NCI-H524 (cell line): ENCODE measurements around the gene GADD45B.
"Not testable (repeated sequence)": the region's sequence is repeated elsewhere in the genome, so short reads cannot be mapped to it uniquely, and the experiment has no call there.

Experiments used
- DNase-seq, 2 experiments: peaks; one replicate each; lab custom pipeline; 2025; lab: John Stamatoyannopoulos, UW

GADD45B gene

DNA sequence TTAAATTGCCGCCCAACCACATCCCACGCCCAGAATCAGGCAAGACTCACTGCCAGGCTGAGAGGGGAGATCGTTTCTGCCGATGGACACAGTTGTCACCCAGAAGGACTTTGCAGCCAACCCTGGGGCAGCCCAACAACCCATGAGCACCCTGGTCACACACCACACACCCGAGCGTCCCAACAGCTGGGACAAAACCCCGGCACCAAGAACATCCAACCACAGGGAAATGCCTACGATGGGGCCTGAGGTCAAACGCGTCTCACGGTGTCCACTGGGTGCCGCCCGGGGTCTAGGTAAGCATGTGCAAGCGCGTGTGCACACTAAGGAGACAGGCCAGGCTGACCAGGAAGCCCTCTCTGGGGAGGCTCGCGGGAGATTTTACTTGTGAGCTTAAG is 32.1 kb upstream of the GADD45B start:
- DNase-seq: no peak

DNA sequence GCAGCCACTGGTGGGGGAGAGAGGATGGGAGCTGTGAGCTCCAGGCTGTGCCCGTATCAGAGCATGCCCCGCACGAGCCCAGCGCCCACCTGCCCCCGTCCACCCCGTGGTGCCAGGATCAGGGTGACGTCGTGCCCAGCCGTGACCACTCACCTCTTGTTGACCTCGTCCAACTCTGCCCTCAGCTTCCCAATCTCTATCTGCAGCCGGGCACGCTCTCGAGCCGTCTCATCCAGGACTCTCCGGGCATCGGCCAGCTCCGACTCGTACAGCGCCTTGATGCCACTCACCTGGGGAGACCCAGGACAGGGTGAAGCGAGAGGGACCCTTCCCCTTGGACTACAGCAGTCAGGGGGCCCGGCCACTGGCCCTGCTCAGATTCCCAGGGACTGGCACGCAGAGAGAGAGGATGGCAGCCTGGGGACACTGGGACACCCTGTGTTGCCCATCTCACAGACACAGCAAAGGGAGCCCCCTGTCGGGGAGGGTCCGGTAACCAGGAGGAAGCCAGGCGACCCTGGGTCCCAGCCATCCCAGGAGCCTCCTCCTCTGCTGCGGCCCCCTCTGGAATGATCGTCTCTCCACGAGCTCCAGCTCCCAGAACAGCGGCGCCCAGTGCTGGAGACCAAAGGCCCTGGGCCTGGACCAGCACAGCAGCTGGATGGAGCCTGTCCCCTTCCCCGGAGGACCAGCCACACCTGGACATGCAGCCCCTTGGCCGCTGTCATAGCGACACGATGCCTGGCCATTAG is 31.5 kb upstream of the GADD45B start:
- no peak for DNase-seq

DNA sequence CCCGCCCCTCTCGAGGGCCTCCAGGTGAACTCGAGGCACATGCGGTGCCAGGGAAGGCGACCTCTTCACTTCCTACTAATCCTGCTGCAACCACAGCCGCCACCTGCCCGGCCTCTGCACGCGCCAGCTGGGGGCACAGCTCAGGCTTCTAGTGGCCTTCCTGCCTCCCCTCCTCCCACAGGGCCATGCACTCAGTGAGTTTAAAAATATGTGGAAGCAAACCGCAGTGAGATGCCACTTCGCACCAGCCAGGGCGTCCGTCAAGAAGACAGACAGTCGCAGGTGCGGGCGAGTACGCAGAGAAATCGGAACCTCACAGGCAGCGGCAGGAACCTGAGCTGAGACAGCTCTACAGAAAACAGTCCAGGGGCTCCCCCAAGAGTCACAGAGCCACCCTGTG is 29.5 kb upstream of the GADD45B start:
- DNase-seq: peak; percentile 97 to 98

DNA sequence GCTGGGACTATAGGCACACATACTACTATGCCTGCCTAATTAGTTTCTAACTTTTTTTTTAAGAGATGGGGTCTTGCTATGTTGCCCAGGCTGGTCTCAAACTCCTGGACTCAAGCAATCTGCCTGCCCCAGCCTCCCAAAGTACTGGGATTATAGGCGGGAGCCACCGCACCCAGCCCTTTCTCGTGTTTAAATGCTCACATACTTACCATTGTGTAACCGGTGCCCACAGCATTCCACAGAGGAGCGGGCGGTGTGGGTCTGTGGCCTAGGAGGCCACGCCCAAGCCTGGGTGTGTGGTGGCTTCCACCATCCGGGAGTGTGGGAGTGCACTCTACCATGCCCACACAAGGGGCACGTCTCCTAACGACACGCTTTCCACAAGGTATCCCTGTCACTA is 26.9 kb upstream of the GADD45B start:
- no peak for DNase-seq

- DNase-seq: no peak
Measured at GRCh38 chr19:2451138-2451537, 24.8 kb upstream of the GADD45B start.

DNA sequence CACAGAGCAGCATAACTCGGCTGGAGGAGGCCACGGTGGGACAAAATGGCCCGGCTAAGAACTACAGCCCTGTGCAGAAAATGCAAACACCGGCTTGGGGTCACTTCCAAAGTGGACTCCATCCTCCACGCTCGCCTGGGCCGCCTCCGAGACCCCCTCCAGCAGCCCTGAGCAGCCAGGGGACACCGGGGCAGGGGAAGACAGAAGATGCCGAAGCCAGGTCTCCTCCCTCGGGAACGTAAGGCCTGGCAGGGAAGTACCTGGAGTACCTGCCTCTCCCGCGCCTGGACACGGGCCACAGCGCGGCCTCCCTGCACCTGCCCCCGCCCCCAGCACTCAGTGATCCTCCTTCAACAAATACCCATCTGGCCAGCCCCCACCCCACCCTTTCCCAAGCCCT is 24.2 kb upstream of the GADD45B start:
- DNase-seq: no peak

GRCh38 chr19:2453431-2454025 is 22.4 kb upstream of the GADD45B start:
- DNase-seq: no peak

DNA sequence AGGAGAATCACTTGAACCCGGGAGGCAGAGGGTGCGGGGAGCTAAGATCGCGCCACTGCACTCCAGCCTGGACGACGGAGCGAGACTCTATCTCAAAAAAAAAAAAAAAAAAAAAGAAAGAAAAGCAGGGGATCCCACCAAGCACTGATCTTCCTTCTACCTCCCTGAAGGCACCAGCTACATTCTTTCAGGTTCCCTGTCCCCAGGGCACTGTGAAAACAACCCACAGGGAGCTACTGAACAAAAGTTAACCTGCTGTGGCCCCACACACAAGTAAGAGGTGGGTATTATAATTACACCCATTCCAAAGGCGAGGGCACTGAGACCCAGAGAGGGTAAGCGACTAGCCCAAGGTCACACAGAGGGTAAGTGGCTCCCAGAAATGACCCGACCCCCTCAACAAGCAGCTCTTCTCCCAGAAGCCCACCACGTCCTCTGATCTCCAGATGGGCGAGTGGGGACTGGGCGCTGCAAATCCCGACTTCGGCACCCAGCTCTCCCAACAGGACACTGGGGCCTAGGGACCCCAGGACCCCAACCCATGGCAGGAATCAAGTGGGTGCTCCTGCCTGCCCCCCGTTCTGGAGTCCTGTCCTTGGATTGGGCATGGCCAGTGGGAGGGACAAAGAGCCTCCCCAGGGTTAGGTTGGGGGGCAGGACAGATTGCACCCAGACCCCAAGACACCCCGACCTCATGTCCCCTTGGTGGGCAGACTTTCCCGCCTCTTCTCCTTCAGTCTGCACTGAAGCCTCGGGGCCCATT is 21.5 kb upstream of the GADD45B start:
- DNase-seq: no peak

DNA sequence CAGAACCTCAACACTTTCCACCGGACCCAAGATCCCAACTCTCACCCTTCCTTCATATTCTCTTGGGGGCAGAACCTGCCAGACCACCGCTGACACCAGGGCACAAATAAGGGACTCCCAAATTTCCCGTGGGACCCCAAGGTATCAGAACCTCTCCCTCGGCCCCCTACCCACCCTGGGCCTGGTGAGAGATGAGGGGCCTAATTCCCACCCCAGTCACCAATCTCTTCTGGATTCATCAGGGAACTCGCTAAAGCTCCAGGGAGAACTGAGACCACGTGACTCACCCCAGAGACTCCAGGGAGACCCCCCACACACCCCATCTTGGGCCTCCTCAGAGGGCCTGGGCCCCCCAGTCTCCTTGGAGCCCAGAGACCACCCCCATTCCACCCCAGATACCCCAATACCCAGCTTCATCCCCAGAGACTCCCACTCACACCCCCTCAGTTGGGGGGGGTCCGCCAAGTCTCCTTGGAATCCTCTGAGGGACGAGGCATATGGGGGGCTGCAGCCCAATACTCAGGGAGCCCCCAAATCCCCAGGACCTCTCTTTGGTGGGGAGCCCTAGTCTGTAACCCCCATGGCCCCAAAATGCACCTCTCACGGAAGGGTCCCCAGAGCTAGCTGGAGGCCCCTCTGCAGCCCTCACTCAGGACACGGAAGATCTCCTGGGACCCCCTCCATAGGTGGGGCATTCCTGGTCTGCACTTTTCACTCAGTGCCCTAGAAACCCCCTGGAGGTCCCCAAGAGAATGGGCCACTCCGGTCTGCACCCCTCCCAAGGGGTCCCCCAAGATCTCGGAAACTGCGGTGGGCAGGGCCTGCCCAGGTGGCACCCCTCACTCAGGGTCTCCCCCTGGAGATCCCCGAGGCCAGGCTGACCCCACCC is 20.7 kb upstream of the GADD45B start:
- DNase-seq: no peak

DNA sequence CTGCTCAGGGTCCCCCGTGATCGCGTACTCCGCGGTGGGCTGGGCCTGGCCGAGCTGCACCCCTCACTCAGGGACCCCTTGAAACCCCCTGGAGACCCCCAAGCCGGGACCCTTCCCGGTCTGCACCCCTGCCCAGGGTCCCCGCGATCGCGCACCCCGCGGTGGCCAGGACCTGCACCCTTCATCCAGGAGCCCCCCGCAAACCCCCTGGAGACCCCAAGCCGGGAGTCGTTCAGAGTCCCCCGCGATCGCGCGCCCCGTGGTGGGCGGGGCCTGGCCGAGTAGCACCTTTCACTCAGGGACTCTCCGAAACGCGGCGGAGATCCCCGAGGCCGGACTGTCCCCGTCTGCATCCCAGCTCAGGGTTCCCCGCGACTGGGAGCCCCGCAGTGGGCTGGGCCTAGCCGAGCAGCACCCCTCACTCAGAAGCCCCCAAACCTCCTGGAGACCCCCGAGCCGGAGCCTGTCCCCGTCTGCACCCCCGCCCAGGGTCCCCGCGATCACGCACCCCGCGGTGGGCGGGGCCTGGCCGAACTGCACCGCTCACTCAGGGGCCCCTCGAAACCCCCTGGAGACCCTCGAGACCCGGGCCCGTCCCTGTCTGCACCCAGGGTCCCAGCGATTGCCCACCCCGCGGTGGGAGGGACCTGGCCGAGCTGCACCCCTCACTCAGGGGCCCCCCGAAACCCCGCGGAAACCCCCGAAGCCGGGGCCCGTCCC is 19.9 kb upstream of the GADD45B start:
- peak in 1 of 2 experiments; percentile 41 for DNase-seq

DNA sequence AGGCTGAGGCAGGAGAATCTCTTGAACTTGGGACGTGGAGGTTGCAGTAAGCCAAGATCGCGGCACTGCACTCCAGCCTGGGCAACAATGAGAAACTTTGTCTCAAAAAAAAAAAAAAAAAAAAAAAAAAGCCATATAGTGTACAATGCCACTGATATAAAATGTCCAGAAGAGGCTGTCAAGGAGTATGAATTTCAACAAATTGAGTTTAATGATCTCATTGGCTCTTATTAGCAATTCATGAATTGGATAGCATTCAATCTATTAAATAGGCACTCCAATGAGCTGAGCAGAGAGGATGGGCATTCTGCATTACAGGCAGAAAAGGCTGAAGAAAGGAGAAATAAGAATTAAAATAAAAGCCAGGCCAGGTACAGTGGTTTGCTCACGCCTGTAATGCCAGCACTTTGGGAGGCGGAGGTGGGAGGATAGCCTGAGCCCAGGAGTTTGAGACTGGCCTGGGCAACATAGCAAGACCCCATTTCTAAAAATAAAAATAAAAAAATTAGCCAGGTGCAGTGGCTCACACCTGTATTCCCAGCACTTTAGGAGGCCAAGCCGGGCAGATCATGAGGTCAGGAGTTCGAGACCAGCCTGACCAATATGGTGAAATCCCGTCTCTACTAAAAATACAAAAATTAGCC is 18.4 kb upstream of the GADD45B start:
- DNase-seq: no peak

- DNase-seq: no peak
Measured at GRCh38 chr19:2458054-2458453, 17.9 kb upstream of the GADD45B start.

DNA sequence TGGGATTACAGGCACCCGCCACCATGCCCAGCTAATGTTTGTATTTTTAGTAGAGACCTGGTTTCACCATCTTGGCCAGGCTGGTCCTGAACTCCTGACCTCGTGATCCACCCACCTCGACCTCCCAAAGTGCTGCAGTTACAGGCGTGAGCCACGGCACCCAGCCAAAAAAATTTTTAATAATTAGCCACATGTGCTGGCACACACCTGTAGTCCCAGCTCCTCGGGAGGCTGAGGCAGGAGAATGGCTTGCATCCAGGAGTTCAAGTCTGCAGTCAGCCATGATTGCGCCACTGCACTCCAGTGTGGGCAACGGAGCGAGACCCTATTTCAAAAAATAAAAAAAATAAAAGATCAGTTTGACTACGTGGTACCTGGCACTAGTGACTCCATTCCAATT is 17.2 kb upstream of the GADD45B start:
- DNase-seq: not testable (repeated sequence)

- DNase-seq: no peak
Measured at GRCh38 chr19:2460245-2460644, 15.7 kb upstream of the GADD45B start.

- DNase-seq: peak; percentile 33 to 64
Measured at GRCh38 chr19:2461751-2462634, 13.9 kb upstream of the GADD45B start.

- DNase-seq: peak; percentile 67 to 79
Measured at GRCh38 chr19:2462635-2463421, 13.1 kb upstream of the GADD45B start.

DNA sequence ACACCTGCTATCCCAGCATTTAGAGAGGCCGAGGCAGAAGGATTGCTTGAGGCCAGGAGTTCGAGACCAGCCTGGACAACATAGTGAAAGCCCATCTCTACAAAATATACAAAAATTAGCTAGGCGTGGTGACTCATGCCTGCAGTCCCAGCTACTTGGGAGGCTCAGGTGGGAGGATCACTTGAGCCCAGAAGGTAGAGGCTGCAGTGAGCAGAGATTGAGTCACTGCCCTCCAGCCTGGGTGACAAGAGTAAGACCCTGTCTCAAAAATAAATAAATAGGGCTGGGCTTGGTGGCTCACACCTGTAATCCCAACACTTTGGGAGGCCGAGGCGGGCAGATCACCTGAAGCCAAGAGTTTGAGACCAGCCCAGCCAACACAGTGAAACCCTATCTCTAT is 12.2 kb upstream of the GADD45B start:
- DNase-seq: not testable (repeated sequence)

- no peak for DNase-seq
Measured at GRCh38 chr19:2464389-2464788, 11.5 kb upstream of the GADD45B start.

GRCh38 chr19:2468596-2468995 is 7.3 kb upstream of the GADD45B start:
- DNase-seq: no peak
